Measurements from ENCODE around the gene HS6ST3.

DNA sequence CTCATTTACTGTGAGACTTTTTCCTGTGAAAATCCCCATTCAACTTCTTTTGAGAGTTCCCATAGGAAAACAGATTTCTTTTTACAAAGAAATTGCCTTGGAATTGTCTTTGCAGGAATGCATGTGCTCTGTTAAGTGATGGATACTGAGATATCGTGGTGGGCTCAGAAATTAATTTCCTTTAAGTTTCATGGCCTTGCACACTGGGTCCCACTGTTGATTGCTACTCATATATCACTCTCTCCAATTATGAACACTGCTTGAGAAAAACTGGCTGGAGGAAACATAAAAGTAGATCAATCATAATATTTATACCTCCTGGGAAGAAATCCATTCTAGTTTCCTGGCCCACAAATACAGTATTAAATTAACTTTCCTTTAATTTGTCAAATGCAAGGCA is 773.1 kb downstream of the HS6ST3 start:
- no peak for TF ChIP-seq POLR2A (IDR thresholded peaks at IDR 0.05)
- TF ChIP-seq, protein P1, sequence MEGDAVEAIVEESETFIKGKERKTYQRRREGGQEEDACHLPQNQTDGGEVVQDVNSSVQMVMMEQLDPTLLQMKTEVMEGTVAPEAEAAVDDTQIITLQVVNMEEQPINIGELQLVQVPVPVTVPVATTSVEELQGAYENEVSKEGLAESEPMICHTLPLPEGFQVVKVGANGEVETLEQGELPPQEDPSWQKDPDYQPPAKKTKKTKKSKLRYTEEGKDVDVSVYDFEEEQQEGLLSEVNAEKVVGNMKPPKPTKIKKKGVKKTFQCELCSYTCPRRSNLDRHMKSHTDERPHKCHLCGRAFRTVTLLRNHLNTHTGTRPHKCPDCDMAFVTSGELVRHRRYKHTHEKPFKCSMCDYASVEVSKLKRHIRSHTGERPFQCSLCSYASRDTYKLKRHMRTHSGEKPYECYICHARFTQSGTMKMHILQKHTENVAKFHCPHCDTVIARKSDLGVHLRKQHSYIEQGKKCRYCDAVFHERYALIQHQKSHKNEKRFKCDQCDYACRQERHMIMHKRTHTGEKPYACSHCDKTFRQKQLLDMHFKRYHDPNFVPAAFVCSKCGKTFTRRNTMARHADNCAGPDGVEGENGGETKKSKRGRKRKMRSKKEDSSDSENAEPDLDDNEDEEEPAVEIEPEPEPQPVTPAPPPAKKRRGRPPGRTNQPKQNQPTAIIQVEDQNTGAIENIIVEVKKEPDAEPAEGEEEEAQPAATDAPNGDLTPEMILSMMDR (IDR thresholded peaks at IDR 0.05), result no peak
- no peak for TF ChIP-seq POLR2AphosphoS5 (IDR thresholded peaks at IDR 0.05)
- TF ChIP-seq EP300 (IDR thresholded peaks at IDR 0.05), result no peak

Data from sigmoid colon (tissue), 4 donors.